NCI-H345 treated with DMSO at 0.1 percent for 48 hours (cell line): Measurements from ENCODE around the gene USP35.
"Not testable (repeated sequence)": the region's sequence is repeated elsewhere in the genome, so short reads cannot be mapped to it uniquely, and the experiment has no call there.

Experiments used
- DNase-seq: peaks from one replicate; lab custom pipeline; 2025; ENCODE audit not compliant: unreplicated experiment; lab: John Stamatoyannopoulos, UW

USP35 gene

GRCh38 chr11:78216021-78216420, 27.3 kb downstream of the USP35 start:
- DNase-seq: no peak

- no peak for DNase-seq
Measured at GRCh38 chr11:78216571-78217287, 28.0 kb downstream of the USP35 start.

- DNase-seq: no peak
Measured at GRCh38 chr11:78217650-78218541, 29.2 kb downstream of the USP35 start.

DNA sequence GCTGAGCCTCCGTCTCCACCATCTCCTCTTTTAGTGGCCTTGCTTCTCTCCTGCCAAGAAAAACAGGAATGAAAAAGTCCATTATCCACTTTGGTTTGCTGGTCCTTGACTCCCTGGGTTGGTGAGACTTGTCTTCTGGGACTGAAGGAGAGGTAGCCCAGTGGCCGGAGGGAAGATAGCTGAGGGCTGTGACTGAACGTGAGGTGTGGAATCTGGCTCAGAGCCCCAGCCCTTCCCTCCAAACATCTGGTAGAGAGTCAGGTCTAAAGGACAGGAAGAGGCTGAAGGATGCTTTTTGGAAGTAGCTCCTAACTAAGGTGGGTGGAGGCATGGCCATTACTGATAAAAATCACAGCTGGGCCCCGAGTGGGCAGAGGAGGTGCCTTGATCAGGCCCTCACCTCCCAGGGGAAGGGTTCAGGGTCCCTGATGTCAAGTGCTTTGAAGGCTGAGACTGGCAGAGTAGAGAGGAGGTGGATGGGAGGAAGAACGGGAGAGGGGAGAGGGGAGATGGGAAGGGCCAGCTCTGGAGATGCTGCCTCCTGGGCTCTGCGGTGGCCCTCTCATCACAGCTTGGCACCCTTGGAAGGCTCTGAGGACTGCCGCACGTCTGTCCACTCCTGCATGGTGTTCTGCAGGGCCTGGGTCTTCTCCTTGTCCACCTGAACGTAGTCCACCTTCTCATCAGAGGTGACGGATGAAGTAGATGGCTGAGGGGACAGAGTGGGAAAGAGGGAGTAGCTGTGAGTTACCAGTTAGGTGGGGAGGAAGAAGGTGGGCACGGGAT, 30.2 kb downstream of the USP35 start:
- no peak for DNase-seq

- no peak for DNase-seq
Measured at GRCh38 chr11:78219493-78220217, 30.9 kb downstream of the USP35 start.

DNA sequence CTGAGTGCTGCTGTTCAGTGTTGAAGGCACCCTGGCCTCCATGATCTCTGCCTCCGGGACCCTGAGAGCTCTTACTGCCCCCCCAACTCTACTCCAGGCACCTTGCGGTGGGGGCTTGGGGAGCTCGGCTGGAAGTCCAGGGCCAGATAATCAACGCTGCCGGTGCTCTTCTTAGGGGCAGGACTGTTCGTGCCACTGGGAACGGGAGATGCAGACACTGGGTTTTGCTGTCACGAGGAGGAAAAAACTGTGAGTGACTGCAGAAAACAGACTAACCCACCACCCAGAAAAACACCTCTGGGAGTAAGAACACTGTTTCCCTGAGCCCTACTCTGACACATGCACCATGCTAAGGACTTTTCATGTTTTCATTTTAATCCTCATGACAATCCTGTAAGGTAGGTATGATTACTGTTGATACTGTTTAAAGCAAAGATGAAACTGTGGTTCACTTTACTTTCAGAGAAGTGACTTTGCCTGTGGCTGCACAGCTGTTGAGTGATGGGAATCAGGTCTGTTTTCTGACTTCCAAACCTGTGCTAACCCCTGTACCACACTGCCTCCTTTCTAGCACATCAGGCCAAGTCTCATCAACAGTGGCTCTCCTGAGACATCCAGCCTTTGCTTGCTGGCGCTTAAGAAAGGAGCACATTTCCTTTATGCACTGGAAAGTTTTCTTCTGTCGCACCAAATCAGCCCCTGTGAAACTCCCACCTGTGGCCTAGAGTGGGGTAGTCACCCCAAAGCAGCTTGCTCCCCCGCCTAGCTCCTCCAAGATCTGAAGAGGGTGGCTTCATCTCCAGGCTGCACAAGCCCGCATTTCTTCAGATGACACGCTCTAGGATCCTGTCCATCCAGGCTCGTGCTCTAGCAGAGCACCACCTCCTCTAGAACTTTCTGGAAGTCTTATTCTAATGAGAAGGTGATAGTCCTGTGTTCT, 31.8 kb downstream of the USP35 start:
- no peak for DNase-seq

DNA sequence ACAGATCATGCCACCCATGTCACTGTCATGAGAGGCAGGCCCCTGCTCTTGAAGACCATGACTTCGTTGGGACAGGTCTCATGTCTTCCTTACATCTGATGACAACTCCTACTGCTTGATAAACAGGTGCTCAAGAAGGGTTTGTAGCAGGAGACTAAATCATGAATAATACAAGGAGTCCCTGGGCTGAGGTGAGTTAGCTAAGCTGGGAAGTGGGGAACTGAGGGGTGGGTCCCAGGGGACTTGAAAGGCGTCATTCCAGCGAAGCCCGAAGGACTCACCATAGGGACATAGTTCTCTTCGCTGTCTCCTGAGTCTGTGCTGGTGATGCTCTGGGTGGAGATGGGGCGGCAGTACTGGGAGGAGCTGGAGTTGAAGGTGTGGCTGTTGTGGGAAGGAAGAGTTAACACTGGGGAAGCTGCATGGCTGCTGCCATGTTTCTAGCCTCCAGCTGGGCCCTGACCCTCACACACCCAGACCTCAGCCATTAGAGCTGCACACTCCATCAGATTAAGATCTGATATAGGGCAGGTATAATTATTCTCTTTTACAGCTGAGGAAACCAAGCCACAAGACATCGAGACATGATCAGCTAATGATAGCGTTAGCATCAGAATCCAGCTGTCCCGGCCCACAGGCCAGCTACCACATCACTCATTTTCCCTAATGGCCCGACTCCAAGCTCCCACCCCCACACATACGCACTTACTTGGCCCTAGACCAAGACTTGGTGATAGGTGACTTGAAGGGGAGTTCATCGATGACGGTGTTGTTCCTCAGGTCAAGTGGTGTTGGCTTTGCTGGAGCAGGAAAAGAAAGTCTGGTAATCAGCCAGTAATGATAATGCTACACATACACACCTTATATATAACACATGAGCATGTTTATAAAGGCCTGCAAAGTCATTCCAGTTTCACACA, 32.9 kb downstream of the USP35 start:
- no peak for DNase-seq

- not testable (repeated sequence) for DNase-seq
Measured at GRCh38 chr11:78222726-78223125, 34.0 kb downstream of the USP35 start.

GRCh38 chr11:78223320-78223954, 34.7 kb downstream of the USP35 start:
- DNase-seq: no peak

DNA sequence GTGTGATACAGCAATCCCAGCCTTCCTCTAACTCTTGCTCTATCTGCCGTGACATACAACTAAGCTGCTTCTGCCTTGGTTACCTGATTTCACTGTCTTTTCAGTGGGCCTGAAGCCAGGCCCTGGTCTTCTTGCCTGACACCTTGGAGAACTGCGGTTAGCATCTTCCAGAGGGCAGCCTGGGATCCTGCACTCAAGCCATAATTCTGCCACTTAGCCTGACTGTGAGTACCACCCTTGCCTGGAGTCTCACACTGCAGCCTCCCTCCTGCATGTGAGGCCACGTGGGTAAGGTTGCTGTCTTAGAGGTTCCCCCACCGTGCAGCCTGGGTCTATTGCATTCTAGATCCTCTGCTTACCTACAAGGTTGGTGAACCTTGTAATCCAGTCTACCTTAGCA, 35.8 kb downstream of the USP35 start:
- no peak for DNase-seq

DNA sequence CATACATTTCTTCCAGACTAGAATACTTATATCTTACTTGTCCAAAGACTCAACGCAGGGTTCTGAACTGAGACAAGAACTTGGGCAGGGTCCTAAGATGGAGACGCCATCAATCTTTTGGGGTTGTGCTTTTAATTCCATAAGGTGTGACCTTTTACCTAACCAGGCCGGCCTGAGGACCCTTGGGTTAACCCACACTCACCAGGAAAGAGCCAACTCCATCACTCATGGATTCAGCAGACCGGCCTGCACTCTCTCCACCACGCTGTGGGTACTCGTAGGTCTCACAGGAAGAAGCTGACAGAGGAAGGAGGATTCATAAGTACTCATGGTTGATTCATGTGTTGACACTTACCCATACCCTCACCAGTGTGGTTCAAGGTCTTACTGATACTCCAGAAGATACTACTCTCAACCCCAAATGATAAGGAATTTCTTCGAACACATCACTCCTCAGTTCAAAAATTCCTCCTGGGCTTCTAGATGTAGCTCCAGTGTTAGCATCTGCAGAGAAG, 36.2 kb downstream of the USP35 start:
- DNase-seq: no peak

DNA sequence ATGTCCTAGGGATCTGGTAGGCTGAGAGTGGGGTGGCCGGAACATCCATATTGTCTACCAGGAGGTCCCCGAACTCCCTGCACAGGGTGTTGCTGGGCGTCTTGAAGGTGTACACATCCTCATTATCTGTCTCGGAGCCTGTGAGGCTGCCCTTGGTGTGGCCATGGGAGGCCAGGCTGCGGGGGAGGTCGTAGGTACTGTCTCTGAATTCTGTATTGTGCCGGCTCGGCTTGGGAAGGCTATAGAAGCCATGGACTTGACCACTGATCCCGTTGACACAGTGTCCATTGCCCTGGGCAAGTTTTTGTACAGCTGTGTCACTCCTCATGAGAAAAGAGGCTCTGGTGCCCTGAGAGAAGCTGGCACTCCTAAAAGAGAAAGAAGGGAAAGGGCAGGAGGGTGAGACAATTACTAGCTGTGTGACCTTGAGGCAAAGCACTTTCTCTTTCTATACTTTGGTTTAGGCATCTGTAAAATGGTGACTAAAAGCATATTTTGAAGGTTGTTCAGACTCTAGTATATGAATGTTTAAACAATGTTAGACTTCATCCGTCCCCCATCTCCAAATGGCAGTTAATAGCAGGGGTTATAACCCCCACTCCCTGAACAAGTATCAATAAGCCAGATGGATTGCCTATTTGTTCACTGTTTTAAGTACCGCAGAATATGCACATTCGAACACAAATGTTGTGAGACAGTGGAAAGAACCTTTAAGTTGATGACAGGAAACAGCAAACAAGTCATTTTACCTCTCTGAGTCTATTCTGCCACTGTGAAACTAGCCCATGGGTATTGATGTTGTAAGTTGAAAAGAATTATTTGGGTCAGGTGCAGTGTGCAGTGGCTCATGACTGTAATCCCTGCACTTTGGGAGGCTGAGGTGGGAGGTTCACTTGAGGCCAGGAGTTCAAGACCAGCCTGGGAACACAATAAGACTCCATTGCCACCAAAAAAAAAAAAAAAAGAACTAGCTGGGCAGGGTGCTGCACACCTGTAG, 38.3 kb downstream of the USP35 start:
- DNase-seq: no peak

GRCh38 chr11:78227921-78228320, 39.2 kb downstream of the USP35 start:
- DNase-seq: no peak

DNA sequence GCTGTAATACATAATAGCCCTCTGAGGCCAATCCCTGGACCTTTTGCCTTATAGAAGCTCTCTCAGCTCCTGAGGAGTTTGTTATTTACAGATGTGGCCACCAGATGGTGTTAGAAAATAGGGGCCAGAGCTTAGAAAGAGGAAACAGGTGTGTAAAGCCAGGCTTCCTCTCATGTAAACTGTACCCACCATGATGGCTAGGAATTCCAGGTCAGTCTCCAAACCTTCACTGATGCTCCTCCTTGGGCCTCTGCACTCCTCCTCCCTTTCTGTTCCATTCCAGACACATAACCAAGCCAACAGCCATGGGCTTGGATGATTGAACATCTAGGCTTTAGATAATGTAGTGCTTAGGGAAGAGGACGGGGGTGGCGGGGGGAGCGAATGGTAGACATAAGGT, 39.7 kb downstream of the USP35 start:
- DNase-seq: peak; percentile 38

GRCh38 chr11:78229106-78229505, 40.4 kb downstream of the USP35 start:
- no peak for DNase-seq

- no peak for DNase-seq
Measured at GRCh38 chr11:78230161-78230877, 41.6 kb downstream of the USP35 start.
